Measurements from ENCODE around the gene EPHB1. TPM values are rescaled to one million over a fixed set of nuclear protein-coding genes. Genes with fewer than 3 reads are reported as not detected.

EPHB1 gene
- total RNA-seq, 1 experiment from 2014 or later = 0.86 TPM

DNA sequence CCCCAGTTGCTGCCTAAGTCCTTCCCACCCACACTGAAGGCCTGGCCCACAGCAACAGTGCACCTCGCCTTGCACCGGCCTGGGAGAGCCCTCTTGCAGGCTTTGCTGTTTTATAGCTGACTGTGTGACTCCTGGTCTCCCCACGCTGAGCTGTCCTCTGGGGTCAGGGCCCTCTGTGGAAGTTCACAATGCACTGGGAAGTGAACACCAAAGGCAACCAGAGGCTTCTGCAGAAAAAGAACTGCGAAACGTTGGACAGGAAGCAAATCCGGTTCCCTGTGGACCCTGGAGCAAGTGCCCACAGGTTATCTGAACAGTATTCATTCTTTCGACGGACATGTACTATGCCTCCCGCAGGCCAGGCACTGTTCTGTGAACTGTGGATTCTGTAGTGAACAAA lies 737 bp upstream of the EPHB1 start:
- Histone ChIP-seq H3K4me1 (ENCODE audit: control insufficient read depth in 1 of 2, insufficient read depth in 2 of 2, low read length in 2 of 2) (no peaks in the 10 kb centered on the region), H3K36me3 (ENCODE audit: control insufficient read depth in 1 of 2, insufficient read depth in 2 of 2, low read length in 2 of 2) (no peaks in the 10 kb centered on the region), H3K79me2 (ENCODE audit: insufficient read depth, low read length) (no peaks in the 10 kb centered on the region), H3K9ac (ENCODE audit: low read length) (no peak overlapping the region), H2AFZ (ENCODE audit: low read depth, low read length, poor library complexity, severe bottlenecking) (no peak overlapping the region), H3K27ac (ENCODE audit: low read depth, low read length) (no peak overlapping the region), H3K9me2 (ENCODE audit: insufficient read depth) (no peaks in the 10 kb centered on the region), H3K4me2 (ENCODE audit: low read length) (0 out of 2 replicates have a peak overlapping the region, but pooled peaks have one; percentile 41), H4K20me1 (ENCODE audit: insufficient read depth) (no peaks in the 10 kb centered on the region), H3K27me3 (ENCODE audit: insufficient read depth, low read length) (peaks cover 34% of the 10 kb centered on the region), H3K4me3 (replicated peaks in 1 of 2; ENCODE audit: low read depth in 1 of 2, low read length in 2 of 2) (no peak overlapping the region), H3K9me3 (ENCODE audit: control insufficient read depth in 1 of 2, insufficient read depth in 1 of 2, low read depth in 1 of 2, low read length in 2 of 2) (no peaks in the 10 kb centered on the region)
- TF ChIP-seq ZFX (IDR thresholded peaks at IDR 0.05) (no peak), YY1 (IDR thresholded peaks at IDR 0.05; ENCODE audit: extremely low read depth, insufficient replicate concordance, low read depth, low read length) (no peak), EZH2 (IDR thresholded peaks at IDR 0.05) (no peak), JUND (IDR thresholded peaks at IDR 0.05) (no peak), FOSL1 (IDR thresholded peaks at IDR 0.05; ENCODE audit: low read depth) (no peak), SIN3A (IDR thresholded peaks at IDR 0.05; ENCODE audit: low read depth) (no peak), EGR1 (IDR thresholded peaks at IDR 0.05; ENCODE audit: low read depth) (no peak), POLR2AphosphoS5 (IDR thresholded peaks at IDR 0.05; ENCODE audit: low read depth, low read length) (no peak), CBX3 (IDR thresholded peaks at IDR 0.05; ENCODE audit: low read depth) (no peak), REST (IDR thresholded peaks at IDR 0.05; ENCODE audit: low read depth) (no peak), CEBPB (IDR thresholded peaks at IDR 0.05; ENCODE audit: low read depth) (no peak), ELF1 (IDR thresholded peaks at IDR 0.05; ENCODE audit: borderline replicate concordance, low read depth) (no peak)
- TF ChIP-seq, protein P1, sequence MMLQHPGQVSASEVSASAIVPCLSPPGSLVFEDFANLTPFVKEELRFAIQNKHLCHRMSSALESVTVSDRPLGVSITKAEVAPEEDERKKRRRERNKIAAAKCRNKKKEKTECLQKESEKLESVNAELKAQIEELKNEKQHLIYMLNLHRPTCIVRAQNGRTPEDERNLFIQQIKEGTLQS (IDR thresholded peaks at IDR 0.05) = no peak
- intact Hi-C loops (cut with micrococcal nuclease) = no loop called here
- POLR2A ChIA-PET = no interaction called here
- ATAC-seq = no peak
- RAD21 ChIA-PET (ENCODE audit: low non-redundant PET in 1 of 2, low total read pairs in 2 of 2, uncharacterized antibody in 2 of 2, unreplicated experiment in 2 of 2) = interaction anchor here (0.9 to 1.9 kb wide), 5 partner anchors 39 to 709 kb away, joined by 3 to 8 read pairs (median 4); no protein-coding TSS in a partner anchor
- DNase-seq (ENCODE audit: low read depth, low spot score) = no peak
- no TSS peak for BruUV-seq (replicated peaks)
- CTCF ChIA-PET = interaction anchor here (0.7 to 3.1 kb wide), 8 partner anchors 15 to 720 kb away, joined by 3 to 20 read pairs (median 4); no protein-coding TSS in a partner anchor

All from HCT116 (cell line).